NCI-H2227 (cell line): ENCODE results near the gene AK3.
"Not testable (repeated sequence)": the region's sequence is repeated elsewhere in the genome, so short reads cannot be mapped to it uniquely, and the experiment has no call there.

ENCODE experiments used
- DNase-seq: peaks from one replicate; lab custom pipeline; 2025; ENCODE audit not compliant: unreplicated experiment; lab: John Stamatoyannopoulos, UW

Gene AK3

GRCh38 chr9:4740638-4741364, at the start of gene AK3:
Gene AK3 (minus strand): TSS chr9:4741202. CDS start chr9:4741087, 115 bp downstream.
- DNase-seq: peak; percentile 90

DNA sequence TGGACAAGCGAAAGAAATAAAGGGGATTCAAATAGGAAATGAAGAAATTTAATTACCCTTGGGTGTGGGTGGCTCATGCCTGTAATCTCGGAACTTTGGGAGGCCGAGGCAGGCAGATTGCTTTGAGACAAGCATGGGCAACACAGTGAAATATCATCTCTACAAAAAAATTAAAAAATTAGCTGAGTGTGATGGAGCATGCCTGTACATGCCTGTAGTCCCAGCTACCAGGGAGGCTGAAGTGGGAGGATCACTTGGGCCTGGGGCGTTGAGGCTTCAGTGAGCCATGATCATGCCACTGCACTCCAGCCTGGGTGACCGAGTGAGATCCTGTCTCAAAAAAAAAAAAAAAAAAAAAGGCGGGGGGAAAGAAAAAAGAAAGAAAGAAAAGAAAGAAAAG, 47.7 kb upstream of the AK3 start:
- no peak for DNase-seq

DNA sequence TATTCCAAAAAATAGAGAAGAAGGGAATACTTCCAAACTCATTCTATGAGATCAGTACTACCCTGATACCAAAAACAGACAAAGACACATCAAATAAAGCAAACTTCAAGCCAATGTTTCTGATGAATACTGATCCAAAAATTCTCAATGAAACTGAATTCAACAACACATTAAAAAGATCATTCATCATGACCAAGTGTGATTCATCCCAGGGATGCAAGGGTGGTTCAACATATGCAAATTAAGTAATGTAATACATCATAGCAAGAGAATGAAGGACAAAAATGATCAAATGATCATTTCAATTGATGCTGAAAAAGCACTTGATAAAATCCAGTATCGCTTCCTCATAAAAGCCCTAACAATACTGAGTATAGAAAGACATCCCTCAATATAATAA, 46.9 kb upstream of the AK3 start:
- no peak for DNase-seq

DNA sequence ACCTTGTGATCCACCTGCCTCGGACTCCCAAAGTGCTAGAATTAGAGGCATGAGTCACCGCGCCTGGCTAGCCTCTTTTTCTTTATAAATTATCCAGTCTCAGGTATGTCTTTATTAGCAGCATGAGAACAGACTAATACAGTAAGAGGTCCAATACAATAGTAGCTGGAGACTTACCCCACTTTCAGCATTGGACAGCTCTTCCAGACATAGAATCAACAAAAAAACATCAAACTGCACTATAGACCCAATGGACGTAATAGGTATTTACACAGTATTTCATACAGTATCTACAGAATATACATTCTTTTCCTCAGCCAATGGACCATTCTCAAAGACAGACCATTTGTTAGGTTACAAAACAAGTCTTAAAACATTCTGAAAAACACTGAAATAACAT, 45.6 kb upstream of the AK3 start:
- no peak for DNase-seq

- no peak for DNase-seq
These were observed 43.4 kb upstream of the AK3 start for GRCh38 chr9:4784403-4784802.

DNA sequence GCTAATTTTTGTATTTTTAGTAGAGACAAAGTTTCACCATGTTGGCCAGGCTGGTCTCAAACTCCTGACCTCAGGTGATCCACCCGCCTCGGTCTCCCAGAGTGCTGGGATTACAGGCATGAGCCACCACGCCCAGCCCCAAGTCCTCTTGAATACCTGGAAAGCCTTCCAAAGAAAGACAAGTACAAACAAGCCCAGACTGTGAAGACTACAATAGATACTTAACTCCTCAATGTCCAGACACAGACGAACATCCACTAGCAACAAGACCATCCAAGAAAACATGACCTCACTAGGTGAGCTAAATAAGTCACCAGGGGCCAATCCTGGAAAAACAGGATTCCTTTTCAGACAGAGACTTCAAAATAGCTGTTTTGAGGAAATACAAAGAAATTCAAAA, 42.2 kb upstream of the AK3 start:
- DNase-seq: not testable (repeated sequence)

GRCh38 chr9:4781408-4781807, 40.4 kb upstream of the AK3 start:
- no peak for DNase-seq

GRCh38 chr9:4780651-4781050, 39.6 kb upstream of the AK3 start:
- no peak for DNase-seq

GRCh38 chr9:4774958-4775357, 34.0 kb upstream of the AK3 start:
- DNase-seq: not testable (repeated sequence)

DNA sequence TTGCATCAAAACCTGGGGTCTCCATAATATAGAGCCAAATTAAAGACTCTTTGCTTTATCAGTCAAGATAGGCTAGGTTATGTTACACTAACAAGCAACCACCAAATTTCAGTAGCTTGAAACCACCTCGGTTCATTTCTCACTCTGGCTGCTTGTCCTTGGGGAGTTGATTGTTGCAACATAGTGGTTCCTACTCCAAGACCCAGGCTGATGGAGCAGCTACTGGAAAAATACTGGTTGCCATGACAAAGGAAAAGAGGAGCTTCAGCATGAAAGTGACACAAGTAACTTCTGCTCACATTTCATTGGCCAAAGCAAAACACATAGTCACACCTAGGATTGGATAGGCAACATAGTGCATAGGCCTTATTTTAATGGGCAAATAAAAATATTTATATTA, 33.2 kb upstream of the AK3 start:
- no peak for DNase-seq

DNA sequence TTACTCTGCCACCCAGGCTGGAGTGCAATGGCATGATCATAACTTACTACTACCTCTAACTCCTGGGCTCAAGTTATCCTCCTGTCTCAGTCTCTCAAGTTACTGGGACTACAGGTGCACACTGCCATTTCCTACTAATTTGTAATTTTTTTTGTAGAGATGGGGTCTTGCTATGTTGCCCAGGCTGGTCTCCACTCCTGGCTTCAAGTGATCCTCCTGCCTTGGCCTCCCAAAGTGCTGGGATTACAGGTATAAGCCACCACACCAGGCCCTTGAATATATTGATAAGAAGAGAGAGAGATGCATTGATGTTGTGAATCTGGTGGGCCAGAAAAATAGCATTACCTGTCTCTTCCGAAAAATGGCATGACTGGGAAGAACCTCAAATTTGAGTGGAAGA, 30.8 kb upstream of the AK3 start:
- no peak for DNase-seq

DNA sequence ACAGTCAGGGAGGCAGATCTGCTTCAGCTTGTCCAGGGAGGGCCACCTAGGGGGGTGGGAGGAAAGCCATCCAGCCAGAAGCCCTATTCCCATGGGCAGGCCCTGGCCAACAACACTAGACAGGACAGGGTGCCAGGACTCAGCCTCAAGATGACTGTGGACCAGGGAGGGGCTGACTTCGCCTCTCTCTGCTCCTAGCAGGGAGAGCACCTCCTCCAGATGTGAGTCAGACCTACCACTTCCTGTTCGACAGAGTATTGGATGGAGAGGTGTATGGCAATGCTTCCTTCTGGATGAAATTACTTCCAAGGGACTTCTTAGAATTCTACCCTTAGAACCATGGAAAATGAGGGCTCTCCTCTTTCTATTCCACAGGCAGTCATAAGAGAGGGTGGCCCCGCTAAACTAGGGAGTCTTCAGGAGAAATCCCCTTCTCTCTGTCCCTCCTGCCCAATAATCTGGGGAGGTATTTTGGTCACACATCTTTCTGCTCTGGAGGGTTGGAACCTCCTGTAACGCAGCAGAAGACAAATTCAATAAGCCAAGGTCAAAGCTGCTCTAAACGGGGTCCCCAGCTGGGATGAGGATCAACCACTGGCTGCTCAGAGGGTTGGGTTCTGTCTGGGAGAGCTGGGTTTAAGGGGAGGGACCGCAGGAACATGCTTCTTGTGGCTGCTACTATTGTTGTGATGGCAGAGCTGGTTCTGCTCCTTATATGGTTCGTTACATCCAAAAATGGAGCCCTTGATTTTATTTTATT, 28.5 kb upstream of the AK3 start:
- no peak for DNase-seq

DNA sequence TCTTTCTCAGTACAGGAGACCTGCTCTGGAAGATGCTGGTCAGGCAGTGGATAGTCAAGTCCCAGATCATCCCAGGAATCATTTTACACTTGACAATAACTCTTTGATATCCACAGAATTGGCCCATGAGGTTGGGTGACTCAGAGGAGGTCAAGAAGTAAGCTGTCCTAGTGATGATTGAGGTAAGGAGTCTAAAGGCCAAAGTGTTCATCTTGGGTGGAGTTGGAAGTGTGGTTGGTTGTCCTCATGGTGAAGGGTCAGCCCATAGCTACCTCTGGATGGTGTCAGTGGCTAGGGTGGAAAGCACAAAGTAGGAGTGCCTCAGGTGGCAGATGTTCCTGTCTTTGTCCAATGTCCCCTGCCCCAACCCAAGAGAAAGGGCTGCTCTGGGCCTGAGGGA, 27.7 kb upstream of the AK3 start:
- no peak for DNase-seq

GRCh38 chr9:4764033-4764432, 23.0 kb upstream of the AK3 start:
- DNase-seq: no peak

GRCh38 chr9:4762886-4763541, 22.0 kb upstream of the AK3 start:
- DNase-seq: no peak

- peak; percentile 65 for DNase-seq
These were observed 21.3 kb upstream of the AK3 start for GRCh38 chr9:4762108-4762885.

- no peak for DNase-seq
These were observed 19.1 kb upstream of the AK3 start for GRCh38 chr9:4760122-4760521.

DNA sequence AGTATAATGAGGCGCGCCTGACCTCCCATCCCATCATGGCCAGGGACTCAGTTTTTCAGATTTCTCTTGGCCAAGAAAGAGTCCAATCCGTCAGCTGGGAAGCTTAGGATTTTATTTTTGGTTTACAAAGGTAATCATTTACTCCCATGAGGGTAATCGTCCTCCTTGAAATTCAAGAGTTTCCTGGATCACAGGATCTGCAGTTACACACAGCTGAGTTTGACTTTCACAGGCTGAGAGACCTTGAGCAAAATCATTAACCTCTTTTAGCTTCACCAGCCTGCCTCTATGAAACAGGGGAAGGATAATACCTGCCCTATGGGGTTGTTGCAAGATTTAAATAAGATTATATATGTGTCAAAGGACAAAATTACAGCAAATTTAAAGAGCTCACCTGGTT, 15.4 kb upstream of the AK3 start:
- DNase-seq: no peak

DNA sequence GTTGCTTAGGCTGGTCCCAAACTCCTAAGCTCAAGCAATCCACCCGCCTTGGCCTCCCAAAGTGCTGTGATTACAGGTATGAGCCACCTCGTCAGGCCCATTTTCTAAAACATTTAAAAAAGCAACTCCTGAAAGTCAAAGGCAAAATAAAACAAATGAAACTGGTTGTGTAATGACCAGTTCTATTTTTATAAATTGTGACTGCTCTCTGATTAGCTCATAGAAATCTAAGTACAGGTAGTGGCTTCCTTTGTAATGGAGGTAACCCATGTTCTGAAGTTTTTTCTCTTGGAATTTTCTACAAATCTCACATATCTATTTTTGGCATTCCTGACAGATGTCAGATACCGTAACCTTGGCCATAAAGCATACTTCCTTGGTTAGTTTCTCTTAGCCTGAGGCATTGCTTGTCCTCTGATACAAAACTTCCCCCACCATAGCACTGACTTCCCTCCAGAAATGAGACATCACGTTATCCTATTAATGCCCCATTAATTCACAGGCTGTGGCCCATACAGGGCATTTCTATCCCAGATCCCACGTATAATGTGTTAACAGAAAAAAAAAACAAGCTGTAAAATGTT, 14.1 kb upstream of the AK3 start:
- no peak for DNase-seq

- not testable (repeated sequence) for DNase-seq
These were observed 13.5 kb upstream of the AK3 start for GRCh38 chr9:4754530-4754929.
